RPMI8226 (cell line): ENCODE data around the gene FRMD4A.
"Not testable (repeated sequence)": the region's sequence is repeated elsewhere in the genome, so short reads cannot be mapped to it uniquely, and the experiment has no call there.

Experiments
- DNase-seq: peaks from one replicate; pipeline ENCODE4 v3.0.0-alpha.2; 2015

The FRMD4A gene

GRCh38 chr10:13767148-13767547 lies 563.6 kb downstream of the FRMD4A start:
- not testable (repeated sequence) for DNase-seq

- no peak for DNase-seq
Observed at GRCh38 chr10:13765641-13766341, 564.9 kb downstream of the FRMD4A start.

GRCh38 chr10:13761490-13762091 lies 569.1 kb downstream of the FRMD4A start:
- DNase-seq: no peak

- DNase-seq: no peak
Observed at GRCh38 chr10:13759168-13759567, 571.6 kb downstream of the FRMD4A start.

GRCh38 chr10:13758756-13759155 lies 572.0 kb downstream of the FRMD4A start:
- DNase-seq: no peak

GRCh38 chr10:13758312-13758711 lies 572.4 kb downstream of the FRMD4A start:
- no peak for DNase-seq

GRCh38 chr10:13754277-13754676 lies 576.4 kb downstream of the FRMD4A start:
- no peak for DNase-seq

- no peak for DNase-seq
Observed at GRCh38 chr10:13751191-13751764, 579.4 kb downstream of the FRMD4A start.

GRCh38 chr10:13750299-13751190 lies 580.2 kb downstream of the FRMD4A start:
- no peak for DNase-seq

- DNase-seq: no peak
Observed at GRCh38 chr10:13745271-13745670, 585.5 kb downstream of the FRMD4A start.

- no peak for DNase-seq
Observed at GRCh38 chr10:13743963-13744362, 586.8 kb downstream of the FRMD4A start.

- DNase-seq: no peak
Observed at GRCh38 chr10:13743101-13743693, 587.5 kb downstream of the FRMD4A start.

- no peak for DNase-seq
Observed at GRCh38 chr10:13741438-13741837, 589.3 kb downstream of the FRMD4A start.

GRCh38 chr10:13740461-13740860 lies 590.3 kb downstream of the FRMD4A start:
- no peak for DNase-seq

- DNase-seq: no peak
Observed at GRCh38 chr10:13739183-13739582, 591.5 kb downstream of the FRMD4A start.

- no peak for DNase-seq
Observed at GRCh38 chr10:13736506-13736905, 594.2 kb downstream of the FRMD4A start.

- DNase-seq: no peak
Observed at GRCh38 chr10:13734151-13734550, 596.6 kb downstream of the FRMD4A start.

GRCh38 chr10:13733071-13733470 lies 597.7 kb downstream of the FRMD4A start:
- no peak for DNase-seq

- DNase-seq: peak; percentile 17
Observed at GRCh38 chr10:13732465-13732881, 598.3 kb downstream of the FRMD4A start.

GRCh38 chr10:13731799-13732198 lies 598.9 kb downstream of the FRMD4A start:
- DNase-seq: no peak

GRCh38 chr10:13730956-13731355 lies 599.8 kb downstream of the FRMD4A start:
- no peak for DNase-seq

- DNase-seq: no peak
Observed at GRCh38 chr10:13730306-13730652, 600.4 kb downstream of the FRMD4A start.
